H1 (cell line): ENCODE measurements around the gene ZNF462. TPM values are rescaled to one million over a fixed set of nuclear protein-coding genes. Genes with fewer than 3 reads are reported as not detected.

Source experiments
- CTCF ChIA-PET: fragments of 300-600 bp; sonication (Branson Sonifier 250); formaldehyde crosslinking; loops from one replicate; lab custom pipeline; 2021; ENCODE audit not compliant: partially characterized antibody; lab: Charles Lee
- POLR2A ChIA-PET: fragments of 300-600 bp; sonication (Branson Sonifier 250); formaldehyde crosslinking; loops from one replicate; lab custom pipeline; 2021; ENCODE audit warnings: inconsistent platforms; ENCODE audit not compliant: partially characterized antibody; lab: Charles Lee
- DNase-seq, 2 experiments: peaks; one replicate each; pipeline versions ENCODE4 v3.0.0 to v3.0.0-alpha.2; 2010 to 2022; ENCODE audit warnings: low spot score in 2 of 2, low read depth in 1 of 2, mixed read lengths in 1 of 2
- FAIRE-seq: peaks from 2 replicates; lab custom pipeline; 2011; peaks lifted over from hg19 to GRCh38; lab: Jason Lieb, UNC
- H2AFZ ChIP-seq: 2 replicates; pipeline ENCODE4 v1.8.1; 2012; ENCODE audit warnings: low read length, inconsistent platforms
- H2AK5ac ChIP-seq: 2 replicates; pipeline ENCODE4 v1.6.1; 2013; ENCODE audit warnings: low read depth, low read length
- H2BK120ac ChIP-seq: replicated peaks from 2 replicates; pipeline ENCODE3; 2013; ENCODE audit warnings: low read depth, low read length, inconsistent platforms
- H2BK12ac ChIP-seq: 2 replicates; pipeline ENCODE4 v1.6.1; 2013; ENCODE audit warnings: low read depth, low read length
- H2BK15ac ChIP-seq: 2 replicates; pipeline ENCODE4 v1.6.1; 2013; ENCODE audit warnings: low read length
- H2BK20ac ChIP-seq: 2 replicates; pipeline ENCODE4 v1.6.1; 2013; ENCODE audit warnings: low read length
- H2BK5ac ChIP-seq: 2 replicates; pipeline ENCODE4 v1.6.1; 2013; ENCODE audit warnings: low read depth, low read length
- H3K14ac ChIP-seq: 2 replicates; pipeline ENCODE4 v1.6.1; 2013; ENCODE audit warnings: inconsistent platforms; ENCODE audit not compliant: insufficient read length
- H3K18ac ChIP-seq: 2 replicates; pipeline ENCODE4 v1.6.1; 2013; ENCODE audit warnings: low read length; ENCODE audit errors: extremely low read depth
- H3K23ac ChIP-seq: 2 replicates; pipeline ENCODE4 v1.6.1; 2013; ENCODE audit warnings: inconsistent platforms; ENCODE audit not compliant: insufficient read length
- H3K23me2 ChIP-seq: 2 replicates; pipeline ENCODE4 v1.6.1; 2013; ENCODE audit warnings: low read depth, low read length
- H3K27ac ChIP-seq: 2 replicates; pipeline ENCODE4 v1.6.1; 2011; ENCODE audit warnings: low read depth, low read length, inconsistent platforms
- H3K27me3 ChIP-seq, 4 experiments: replicated peaks in 1 of 4; 1 replicate in 1 of 4; 2 replicates in 3 of 4; pipeline versions ENCODE4 v1.6.1 to v1.8.1; 2011 to 2013; ENCODE audit warnings: low read length in 3 of 4, mild to moderate bottlenecking in 3 of 4, inconsistent platforms in 2 of 4, mixed read lengths in 2 of 4, moderate library complexity in 1 of 4; ENCODE audit not compliant: control insufficient read depth in 3 of 4, insufficient read depth in 3 of 4; ENCODE audit errors: extremely low read depth in 1 of 4
- H3K36me3 ChIP-seq, 4 experiments: 2 replicates each; pipeline versions ENCODE4 v1.6.1 to v1.8.1; 2011 to 2013; ENCODE audit warnings: mild to moderate bottlenecking in 4 of 4, low read length in 3 of 4, moderate library complexity in 2 of 4, control low read depth in 1 of 4, inconsistent platforms in 1 of 4; ENCODE audit not compliant: insufficient read depth in 4 of 4, control insufficient read depth in 2 of 4
- H3K4ac ChIP-seq: replicated peaks from 2 replicates; pipeline ENCODE3; 2013; ENCODE audit warnings: low read length, low read depth, mixed read lengths, inconsistent platforms; ENCODE audit not compliant: insufficient read length
- H3K4me1 ChIP-seq, 4 experiments: replicated peaks in 1 of 4; 1 replicate in 1 of 4; 2 replicates in 3 of 4; pipeline versions ENCODE4 v1.6.1 to v1.8.1; 2011 to 2013; ENCODE audit warnings: low read length in 3 of 4, inconsistent platforms in 2 of 4, mixed read lengths in 1 of 4; ENCODE audit not compliant: insufficient read depth in 4 of 4, control insufficient read depth in 3 of 4
- H3K4me2 ChIP-seq, 2 experiments: 2 replicates each; pipeline versions ENCODE4 v1.6.1 to v1.8.1; 2011 to 2013; ENCODE audit warnings: low read depth in 2 of 2, low read length in 2 of 2, control low read depth in 1 of 2, inconsistent platforms in 1 of 2, mild to moderate bottlenecking in 1 of 2; ENCODE audit not compliant: insufficient read depth in 1 of 2
- H3K4me3 ChIP-seq, 4 experiments: fragments of 200-600, 300-600 bp in 1 of 4; sonication (generic), shearing (Covaris generic), sonication (Bioruptor Twin) in 1 of 4; 2 replicates each; pipeline versions ENCODE4 v1.5.1 to v1.8.1; 2011 to 2016; ENCODE audit warnings: low read length in 4 of 4, low read depth in 3 of 4, control low read depth in 2 of 4, inconsistent platforms in 2 of 4, mild to moderate bottlenecking in 2 of 4, mixed read lengths in 1 of 4, moderate library complexity in 1 of 4; ENCODE audit not compliant: insufficient read depth in 2 of 4; ENCODE audit errors: extremely low read depth in 1 of 4
- H3K56ac ChIP-seq: replicated peaks from 2 replicates; pipeline ENCODE3; 2013; ENCODE audit warnings: low read depth, mild to moderate bottlenecking, mixed read lengths, low read length, inconsistent platforms; ENCODE audit not compliant: insufficient read length
- H3K79me1 ChIP-seq: 2 replicates; pipeline ENCODE4 v1.6.1; 2013; ENCODE audit warnings: low read depth, low read length, control low read depth
- H3K79me2 ChIP-seq, 2 experiments: 2 replicates each; pipeline versions ENCODE4 v1.6.1 to v1.8.1; 2012 to 2013; ENCODE audit warnings: low read length in 2 of 2, mild to moderate bottlenecking in 2 of 2, inconsistent platforms in 1 of 2; ENCODE audit not compliant: insufficient read depth in 2 of 2, control insufficient read depth in 1 of 2
- H3K9ac ChIP-seq, 4 experiments: replicated peaks in 1 of 4; 1 replicate in 1 of 4; 2 replicates in 3 of 4; pipeline versions ENCODE4 v1.6.1 to v1.8.1; 2011 to 2013; ENCODE audit warnings: low read depth in 3 of 4, low read length in 3 of 4, control low read depth in 2 of 4, mild to moderate bottlenecking in 2 of 4, moderate library complexity in 2 of 4, inconsistent platforms in 1 of 4; ENCODE audit errors: extremely low read depth in 1 of 4
- H3K9me3 ChIP-seq, 2 experiments: 2 replicates each; pipeline versions ENCODE4 v1.6.1 to v1.8.1; 2012 to 2013; ENCODE audit warnings: mild to moderate bottlenecking in 2 of 2, moderate library complexity in 2 of 2, control low read depth in 1 of 2, inconsistent platforms in 1 of 2, low read depth in 1 of 2, low read length in 1 of 2, mixed read lengths in 1 of 2; ENCODE audit not compliant: insufficient read depth in 2 of 2
- H4K20me1 ChIP-seq, 2 experiments: replicated peaks in 1 of 2; 2 replicates each; pipeline versions ENCODE3 to v1.8.1; 2011 to 2013; ENCODE audit warnings: inconsistent platforms in 2 of 2, low read length in 2 of 2, mild to moderate bottlenecking in 1 of 2; ENCODE audit not compliant: insufficient read depth in 2 of 2, control insufficient read depth in 1 of 2
- H4K5ac ChIP-seq: 2 replicates; pipeline ENCODE4 v1.6.1; 2013; ENCODE audit warnings: low read length, low read depth, mixed read lengths, inconsistent platforms; ENCODE audit not compliant: insufficient read length
- H4K8ac ChIP-seq: 2 replicates; pipeline ENCODE4 v1.8.0; 2013; ENCODE audit warnings: mild to moderate bottlenecking, moderate library complexity, low read length, inconsistent platforms; ENCODE audit not compliant: insufficient read depth; ENCODE audit errors: extremely low read depth
- H4K91ac ChIP-seq: replicated peaks from 2 replicates; pipeline ENCODE3; 2013; ENCODE audit warnings: low read length, mixed read lengths, inconsistent platforms; ENCODE audit not compliant: insufficient read length
- EGR1 ChIP-seq: IDR thresholded peaks from 2 replicates; pipeline ENCODE4 v1.6.1; 2011; ENCODE audit warnings: low read depth, low read length, borderline replicate concordance
- EZH2 ChIP-seq: fragments of 200-600 bp; sonication (generic); IDR thresholded peaks from 2 replicates; pipeline ENCODE4 v1.7.1; 2012; ENCODE audit warnings: low read depth, mild to moderate bottlenecking, moderate library complexity, low read length, inconsistent platforms; ENCODE audit not compliant: severe bottlenecking
- GABPA ChIP-seq: IDR thresholded peaks from 2 replicates; pipeline ENCODE4 v1.6.1; 2011; ENCODE audit warnings: mild to moderate bottlenecking, low read length, moderate library complexity, borderline replicate concordance; ENCODE audit not compliant: insufficient read depth
- GTF2F1 ChIP-seq: IDR thresholded peaks from 2 replicates; pipeline ENCODE4 v1.6.1; 2012; ENCODE audit warnings: low read depth, low read length, improper control_type of control experiment, borderline replicate concordance
- JUN ChIP-seq: IDR thresholded peaks from 2 replicates; pipeline ENCODE4 v1.6.1; 2011; ENCODE audit warnings: low read depth, mild to moderate bottlenecking, improper control_type of control experiment, low read length
- PHF8 ChIP-seq: fragments of 200-600 bp; sonication (generic); conservative IDR thresholded peaks from 2 replicates; pipeline ENCODE4 v1.7.1; 2012; ENCODE audit warnings: low read depth, mild to moderate bottlenecking, inconsistent platforms, low read length, moderate library complexity
- POLR2AphosphoS5 ChIP-seq: IDR thresholded peaks from 2 replicates; pipeline ENCODE4 v1.6.1; 2011; ENCODE audit warnings: low read depth, low read length
- RBBP5 ChIP-seq: IDR thresholded peaks from 2 replicates; pipeline ENCODE4 v1.7.1; 2012; ENCODE audit warnings: low read depth, mild to moderate bottlenecking, inconsistent platforms, low read length, moderate library complexity, borderline replicate concordance
- RFX5 ChIP-seq: IDR thresholded peaks from 2 replicates; pipeline ENCODE4 v1.6.1; 2011; ENCODE audit warnings: low read depth, low read length, improper control_type of control experiment, borderline replicate concordance
- RNF2 ChIP-seq: fragments of 200-900, 300-1000 bp; sonication (generic); IDR thresholded peaks from 2 replicates; pipeline ENCODE4 v1.7.1; 2016; ENCODE audit warnings: borderline replicate concordance, low read depth, mild to moderate bottlenecking, antibody characterized with exemption, low read length; ENCODE audit not compliant: poor library complexity, severe bottlenecking; ENCODE audit errors: missing control alignments
- SP4 ChIP-seq: IDR thresholded peaks from 2 replicates; pipeline ENCODE4 v1.6.1; 2012; ENCODE audit warnings: low read length, inconsistent platforms
- TBP ChIP-seq: IDR thresholded peaks from 2 replicates; pipeline ENCODE4 v1.6.1; 2011; ENCODE audit warnings: low read depth, low read length, improper control_type of control experiment
- ZNF274 ChIP-seq: IDR thresholded peaks from 2 replicates; pipeline ENCODE4 v1.7.0; 2012; ENCODE audit warnings: low read length, borderline replicate concordance; ENCODE audit errors: extremely low read depth
- WGBS, 2 experiments: shearing (Covaris generic) in 1 of 2; methylation state at CpG; one replicate each; pipeline versions ENCODE4 v1.1.6 to v1.1.7; 2013 to 2015; ENCODE audit warnings: low lambda C conversion rate in 2 of 2, mixed read lengths in 2 of 2, inconsistent platforms in 1 of 2, low coverage in 1 of 2, missing lambda C conversion rate in 1 of 2; ENCODE audit not compliant: insufficient replicate concordance in 2 of 2, insufficient coverage in 1 of 2, insufficient read length in 1 of 2; ENCODE audit errors: extremely low coverage in 1 of 2, missing lambda C conversion rate in 1 of 2; 5-methylcytosine and 5-hydroxymethylcytosine counted together
- polyA plus RNA-seq, 7 experiments: library from polyadenylated mRNA; depleted of rRNA in 3 of 7; stranded (reverse) in 5 of 7; unstranded in 2 of 7; fragments of >200 nt in 5 of 7; fragments of 200-250 nt in 2 of 7; gene quantifications; 1 replicate in 5 of 7; 2 replicates in 1 of 7; 4 replicates in 1 of 7; pipeline versions ENCODE4 v1.2.1 to v1.2.3, GENCODE V29; 2011 to 2013; ENCODE audit warnings: missing spikeins in 2 of 7, mixed read lengths in 2 of 7
- total RNA-seq: library from RNA; stranded (reverse); fragmentation: NEBNext Ultra II Directional; extraction: Animal tissue kit (Norgen Biotek cat#: 25700); gene quantifications from 2 replicates; pipeline ENCODE4 v1.2.1, GENCODE V29; 2021

The ZNF462 gene
- total and polyA plus RNA-seq, 2 of the 8 experiments (the other 6 are each of a cell fraction or from before 2014, with no cell fraction given) = 30.0 to 163 TPM

DNA sequence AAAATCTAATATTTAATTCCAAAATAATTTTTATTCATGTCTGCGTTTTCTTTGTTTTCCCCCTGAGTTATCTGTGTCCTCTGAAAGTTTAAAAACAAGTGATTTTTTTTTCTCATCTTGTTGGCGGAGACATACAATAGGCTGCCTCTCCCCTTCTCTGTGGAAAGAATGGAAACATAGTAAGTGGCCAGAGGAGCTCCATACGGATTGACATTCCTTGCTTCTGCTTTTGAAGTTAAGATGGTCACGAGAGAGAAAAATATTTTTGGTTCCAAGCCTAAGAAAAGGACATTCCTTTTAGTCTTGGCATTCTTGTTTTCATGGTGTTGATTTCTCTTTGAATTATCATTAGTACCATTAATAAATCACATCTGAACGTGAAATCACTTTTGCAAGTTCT is 28.3 kb downstream of the ZNF462 start:
- Histone ChIP-seq H3K9ac (no peak overlapping the region), H3K79me2 (peaks cover 57 to 99% of the 10 kb centered on the region in 2 experiments), H3K14ac (no peak overlapping the region), H3K56ac (no peak overlapping the region), H3K23ac (no peak overlapping the region), H3K9me3 (no peaks in the 10 kb centered on the region), H2AFZ (no peak overlapping the region), H3K79me1 (peaks cover 3% of the 10 kb centered on the region; the same call in 1 of the 2 replicates), H3K4me3 (no peak overlapping the region; a peak in 1 of 8 replicates), H3K4ac (no peak overlapping the region), H2BK15ac (no peak overlapping the region), H3K18ac (no peak overlapping the region), H3K23me2 (no peaks in the 10 kb centered on the region), H3K4me1 (peaks cover 4 to 32% (median 23%) of the 10 kb centered on the region in 4 experiments), H2BK5ac (no peak overlapping the region), H2AK5ac (no peak overlapping the region), H4K5ac (no peak overlapping the region), H4K20me1 (peaks cover 10 to 25% of the 10 kb centered on the region in 2 experiments), H4K8ac (no peak overlapping the region), H3K27me3 (no peaks in the 10 kb centered on the region), H2BK12ac (no peak overlapping the region; the same call in 1 of the 2 replicates), H2BK120ac (no peak overlapping the region), H3K27ac (no peak overlapping the region), H3K36me3 (peaks cover 0 to 13% (median 1%) of the 10 kb centered on the region in 4 experiments; a peak in 1 of 8 replicates), H4K91ac (no peak overlapping the region), H3K4me2 (no peak overlapping the region; a peak in 1 of 4 replicates), H2BK20ac (no peak overlapping the region)
- 56% methylated on average over 5 of the region's 5 CpGs; no CpG with 5 or more reads in 1 of the 2 experiments for WGBS, 2 experiments
- CTCF ChIA-PET = interaction anchor here (0.7 to 1.5 kb wide), 2 partner anchors 41 to 454 kb away, joined by 3 read pairs; no protein-coding TSS in a partner anchor
- POLR2A ChIA-PET = interaction anchor here (1.2 to 7.5 kb wide), 4 partner anchors 9 to 29 kb away, joined by 4 to 60 read pairs (median 12); partner anchors contain the start of gene ZNF462
- DNase-seq = no peak
- no peak for TF ChIP-seq EGR1
- no peak for TF ChIP-seq RFX5
- no peak for TF ChIP-seq EZH2
- no peak for TF ChIP-seq GTF2F1
- no peak for TF ChIP-seq SP4
- no peak for TF ChIP-seq PHF8
- no peak for TF ChIP-seq RBBP5
- no peak for TF ChIP-seq RNF2
- TF ChIP-seq GABPA = no peak
- TF ChIP-seq TBP = no peak
- no peak for TF ChIP-seq ZNF274
- TF ChIP-seq JUN = no peak
- no peak for TF ChIP-seq POLR2AphosphoS5
- no peak for FAIRE-seq
